ENCODE data around the gene ADAP1.

The ADAP1 gene

DNA sequence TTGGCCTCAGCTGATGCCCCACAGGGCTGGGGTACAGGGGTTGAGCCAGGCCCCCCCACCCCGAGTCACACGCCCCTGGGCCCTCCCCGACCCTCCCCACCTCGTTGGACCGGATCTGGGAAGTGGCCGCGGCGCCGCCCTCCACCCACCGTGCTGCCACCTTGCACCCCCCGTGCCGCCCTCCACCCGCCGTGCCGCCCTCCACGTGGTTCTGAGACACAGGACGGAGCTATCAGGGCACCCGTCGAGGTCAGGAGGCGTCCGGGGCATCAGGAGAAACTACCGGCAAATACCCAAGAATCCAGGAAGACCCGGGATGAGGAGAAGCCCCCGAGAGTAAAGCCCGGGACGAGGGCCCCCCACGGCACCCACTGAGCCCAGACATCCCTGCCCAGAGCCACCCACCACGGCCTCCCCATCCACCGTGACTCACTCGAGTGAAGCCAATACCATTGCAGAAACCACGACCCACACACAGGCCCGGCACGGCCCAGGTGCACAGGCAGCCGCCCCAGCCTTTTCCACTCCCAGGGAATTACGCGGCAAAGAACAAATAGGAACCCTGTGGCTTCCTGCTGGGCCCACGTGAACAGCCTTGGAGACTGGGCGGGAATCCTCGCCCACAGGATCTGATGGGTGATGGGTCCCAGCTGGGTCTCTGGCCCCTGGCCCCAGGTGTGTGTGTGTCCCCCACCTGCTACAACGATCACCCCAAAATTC lies 34.0 kb downstream of the ADAP1 start:
- TF ChIP-seq ZFHX2 (tag by site-specific recombination; conservative IDR thresholded peaks at IDR 0.05) (peak; percentile 68), EGR2 (tag by site-specific recombination; IDR thresholded peaks at IDR 0.05; ENCODE audit: low read depth) (peak; percentile 78), ZNF175 (tag by site-specific recombination; IDR thresholded peaks at IDR 0.05) (no peak), ZNF501 (tag by site-specific recombination; IDR thresholded peaks at IDR 0.05) (no peak), ZNF48 (tag by site-specific recombination; IDR thresholded peaks at IDR 0.05) (no peak)
- CTCF ChIA-PET: interaction anchor here (0.9 kb wide), 1 partner anchor 72 kb away, joined by 3 read pairs; no protein-coding TSS in a partner anchor
- Histone ChIP-seq H3K4me3 (ENCODE audit: low read depth, low read length) (no peak overlapping the region), H3K4me1 (ENCODE audit: control insufficient read depth, insufficient read depth, low read length) (no peaks in the 10 kb centered on the region), H3K36me3 (ENCODE audit: control insufficient read depth in 2 of 2, insufficient read depth in 1 of 2, low read length in 2 of 2) (no peaks in the 10 kb centered on the region), H3K27ac (ENCODE audit: extremely low read depth, low read depth, low read length) (no peak overlapping the region), H3K9me3 (ENCODE audit: control insufficient read depth, insufficient read depth, low read depth, low read length) (no peaks in the 10 kb centered on the region)
- POLR2A ChIA-PET: no interaction called here

DNA sequence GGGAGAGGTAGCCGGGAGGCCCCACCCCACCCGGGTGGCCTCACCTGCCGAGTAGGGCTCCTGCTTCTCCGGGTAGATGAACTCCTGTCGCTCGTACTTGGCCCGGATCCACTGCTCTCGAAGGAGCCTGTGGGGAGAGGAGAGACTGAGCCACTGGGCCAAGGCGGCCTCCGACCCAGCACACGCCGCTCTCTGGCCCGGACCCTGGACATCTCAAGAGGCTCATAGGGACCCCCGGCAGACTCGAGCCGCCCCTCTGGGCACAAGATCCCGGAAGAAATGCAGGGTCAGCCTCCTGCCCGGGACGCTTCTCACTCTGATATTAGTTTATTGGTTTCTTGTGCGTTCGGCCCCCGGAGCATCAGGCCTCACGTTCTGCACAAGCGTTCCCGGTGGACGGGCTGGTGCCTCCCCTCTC lies 34.5 kb downstream of the ADAP1 start:
- no peaks in the 10 kb centered on the region for H3K4me1 ChIP-seq (ENCODE audit: control insufficient read depth, insufficient read depth, low read length)
- H3K36me3 ChIP-seq (ENCODE audit: control insufficient read depth in 2 of 2, insufficient read depth in 1 of 2, low read length in 2 of 2): no peaks in the 10 kb centered on the region
- POLR2A ChIA-PET: no interaction called here
- no peak for TF ChIP-seq ZFHX2 (tag by site-specific recombination; conservative IDR thresholded peaks at IDR 0.05)
- TF ChIP-seq, protein P1, sequence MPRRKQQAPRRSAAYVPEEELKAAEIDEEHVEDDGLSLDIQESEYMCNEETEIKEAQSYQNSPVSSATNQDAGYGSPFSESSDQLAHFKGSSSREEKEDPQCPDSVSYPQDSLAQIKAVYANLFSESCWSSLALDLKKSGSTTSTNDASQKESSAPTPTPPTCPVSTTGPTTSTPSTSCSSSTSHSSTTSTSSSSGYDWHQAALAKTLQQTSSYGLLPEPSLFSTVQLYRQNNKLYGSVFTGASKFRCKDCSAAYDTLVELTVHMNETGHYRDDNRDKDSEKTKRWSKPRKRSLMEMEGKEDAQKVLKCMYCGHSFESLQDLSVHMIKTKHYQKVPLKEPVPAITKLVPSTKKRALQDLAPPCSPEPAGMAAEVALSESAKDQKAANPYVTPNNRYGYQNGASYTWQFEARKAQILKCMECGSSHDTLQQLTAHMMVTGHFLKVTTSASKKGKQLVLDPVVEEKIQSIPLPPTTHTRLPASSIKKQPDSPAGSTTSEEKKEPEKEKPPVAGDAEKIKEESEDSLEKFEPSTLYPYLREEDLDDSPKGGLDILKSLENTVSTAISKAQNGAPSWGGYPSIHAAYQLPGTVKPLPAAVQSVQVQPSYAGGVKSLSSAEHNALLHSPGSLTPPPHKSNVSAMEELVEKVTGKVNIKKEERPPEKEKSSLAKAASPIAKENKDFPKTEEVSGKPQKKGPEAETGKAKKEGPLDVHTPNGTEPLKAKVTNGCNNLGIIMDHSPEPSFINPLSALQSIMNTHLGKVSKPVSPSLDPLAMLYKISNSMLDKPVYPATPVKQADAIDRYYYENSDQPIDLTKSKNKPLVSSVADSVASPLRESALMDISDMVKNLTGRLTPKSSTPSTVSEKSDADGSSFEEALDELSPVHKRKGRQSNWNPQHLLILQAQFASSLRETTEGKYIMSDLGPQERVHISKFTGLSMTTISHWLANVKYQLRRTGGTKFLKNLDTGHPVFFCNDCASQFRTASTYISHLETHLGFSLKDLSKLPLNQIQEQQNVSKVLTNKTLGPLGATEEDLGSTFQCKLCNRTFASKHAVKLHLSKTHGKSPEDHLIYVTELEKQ (tag by site-specific recombination; IDR thresholded peaks at IDR 0.05; ENCODE audit: borderline replicate concordance): no peak
- TF ChIP-seq, protein P2, sequence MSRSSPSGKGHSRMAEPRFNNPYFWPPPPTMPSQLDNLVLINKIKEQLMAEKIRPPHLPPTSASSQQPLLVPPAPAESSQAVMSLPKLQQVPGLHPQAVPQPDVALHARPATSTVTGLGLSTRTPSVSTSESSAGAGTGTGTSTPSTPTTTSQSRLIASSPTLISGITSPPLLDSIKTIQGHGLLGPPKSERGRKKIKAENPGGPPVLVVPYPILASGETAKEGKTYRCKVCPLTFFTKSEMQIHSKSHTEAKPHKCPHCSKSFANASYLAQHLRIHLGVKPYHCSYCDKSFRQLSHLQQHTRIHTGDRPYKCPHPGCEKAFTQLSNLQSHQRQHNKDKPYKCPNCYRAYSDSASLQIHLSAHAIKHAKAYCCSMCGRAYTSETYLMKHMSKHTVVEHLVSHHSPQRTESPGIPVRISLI (tag by site-specific recombination; IDR thresholded peaks at IDR 0.05): no peak
- no peak for TF ChIP-seq ZNF473 (tag by site-specific recombination; IDR thresholded peaks at IDR 0.05)
- TF ChIP-seq ZNF37A (tag by site-specific recombination; IDR thresholded peaks at IDR 0.05): no peak
- no peak for TF ChIP-seq ZNF501 (tag by site-specific recombination; IDR thresholded peaks at IDR 0.05)
- TF ChIP-seq, protein P3, sequence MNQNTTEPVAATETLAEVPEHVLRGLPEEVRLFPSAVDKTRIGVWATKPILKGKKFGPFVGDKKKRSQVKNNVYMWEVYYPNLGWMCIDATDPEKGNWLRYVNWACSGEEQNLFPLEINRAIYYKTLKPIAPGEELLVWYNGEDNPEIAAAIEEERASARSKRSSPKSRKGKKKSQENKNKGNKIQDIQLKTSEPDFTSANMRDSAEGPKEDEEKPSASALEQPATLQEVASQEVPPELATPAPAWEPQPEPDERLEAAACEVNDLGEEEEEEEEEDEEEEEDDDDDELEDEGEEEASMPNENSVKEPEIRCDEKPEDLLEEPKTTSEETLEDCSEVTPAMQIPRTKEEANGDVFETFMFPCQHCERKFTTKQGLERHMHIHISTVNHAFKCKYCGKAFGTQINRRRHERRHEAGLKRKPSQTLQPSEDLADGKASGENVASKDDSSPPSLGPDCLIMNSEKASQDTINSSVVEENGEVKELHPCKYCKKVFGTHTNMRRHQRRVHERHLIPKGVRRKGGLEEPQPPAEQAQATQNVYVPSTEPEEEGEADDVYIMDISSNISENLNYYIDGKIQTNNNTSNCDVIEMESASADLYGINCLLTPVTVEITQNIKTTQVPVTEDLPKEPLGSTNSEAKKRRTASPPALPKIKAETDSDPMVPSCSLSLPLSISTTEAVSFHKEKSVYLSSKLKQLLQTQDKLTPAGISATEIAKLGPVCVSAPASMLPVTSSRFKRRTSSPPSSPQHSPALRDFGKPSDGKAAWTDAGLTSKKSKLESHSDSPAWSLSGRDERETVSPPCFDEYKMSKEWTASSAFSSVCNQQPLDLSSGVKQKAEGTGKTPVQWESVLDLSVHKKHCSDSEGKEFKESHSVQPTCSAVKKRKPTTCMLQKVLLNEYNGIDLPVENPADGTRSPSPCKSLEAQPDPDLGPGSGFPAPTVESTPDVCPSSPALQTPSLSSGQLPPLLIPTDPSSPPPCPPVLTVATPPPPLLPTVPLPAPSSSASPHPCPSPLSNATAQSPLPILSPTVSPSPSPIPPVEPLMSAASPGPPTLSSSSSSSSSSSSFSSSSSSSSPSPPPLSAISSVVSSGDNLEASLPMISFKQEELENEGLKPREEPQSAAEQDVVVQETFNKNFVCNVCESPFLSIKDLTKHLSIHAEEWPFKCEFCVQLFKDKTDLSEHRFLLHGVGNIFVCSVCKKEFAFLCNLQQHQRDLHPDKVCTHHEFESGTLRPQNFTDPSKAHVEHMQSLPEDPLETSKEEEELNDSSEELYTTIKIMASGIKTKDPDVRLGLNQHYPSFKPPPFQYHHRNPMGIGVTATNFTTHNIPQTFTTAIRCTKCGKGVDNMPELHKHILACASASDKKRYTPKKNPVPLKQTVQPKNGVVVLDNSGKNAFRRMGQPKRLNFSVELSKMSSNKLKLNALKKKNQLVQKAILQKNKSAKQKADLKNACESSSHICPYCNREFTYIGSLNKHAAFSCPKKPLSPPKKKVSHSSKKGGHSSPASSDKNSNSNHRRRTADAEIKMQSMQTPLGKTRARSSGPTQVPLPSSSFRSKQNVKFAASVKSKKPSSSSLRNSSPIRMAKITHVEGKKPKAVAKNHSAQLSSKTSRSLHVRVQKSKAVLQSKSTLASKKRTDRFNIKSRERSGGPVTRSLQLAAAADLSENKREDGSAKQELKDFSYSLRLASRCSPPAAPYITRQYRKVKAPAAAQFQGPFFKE (tag by site-specific recombination; IDR thresholded peaks at IDR 0.05; ENCODE audit: borderline replicate concordance): no peak
- no peak for TF ChIP-seq HOXD13 (CRISPR knock-in tag; IDR thresholded peaks at IDR 0.05; ENCODE audit: borderline replicate concordance)
- TF ChIP-seq, protein P4, sequence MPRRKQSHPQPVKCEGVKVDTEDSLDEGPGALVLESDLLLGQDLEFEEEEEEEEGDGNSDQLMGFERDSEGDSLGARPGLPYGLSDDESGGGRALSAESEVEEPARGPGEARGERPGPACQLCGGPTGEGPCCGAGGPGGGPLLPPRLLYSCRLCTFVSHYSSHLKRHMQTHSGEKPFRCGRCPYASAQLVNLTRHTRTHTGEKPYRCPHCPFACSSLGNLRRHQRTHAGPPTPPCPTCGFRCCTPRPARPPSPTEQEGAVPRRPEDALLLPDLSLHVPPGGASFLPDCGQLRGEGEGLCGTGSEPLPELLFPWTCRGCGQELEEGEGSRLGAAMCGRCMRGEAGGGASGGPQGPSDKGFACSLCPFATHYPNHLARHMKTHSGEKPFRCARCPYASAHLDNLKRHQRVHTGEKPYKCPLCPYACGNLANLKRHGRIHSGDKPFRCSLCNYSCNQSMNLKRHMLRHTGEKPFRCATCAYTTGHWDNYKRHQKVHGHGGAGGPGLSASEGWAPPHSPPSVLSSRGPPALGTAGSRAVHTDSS (tag by site-specific recombination; IDR thresholded peaks at IDR 0.05): no peak
- TF ChIP-seq, protein P5, sequence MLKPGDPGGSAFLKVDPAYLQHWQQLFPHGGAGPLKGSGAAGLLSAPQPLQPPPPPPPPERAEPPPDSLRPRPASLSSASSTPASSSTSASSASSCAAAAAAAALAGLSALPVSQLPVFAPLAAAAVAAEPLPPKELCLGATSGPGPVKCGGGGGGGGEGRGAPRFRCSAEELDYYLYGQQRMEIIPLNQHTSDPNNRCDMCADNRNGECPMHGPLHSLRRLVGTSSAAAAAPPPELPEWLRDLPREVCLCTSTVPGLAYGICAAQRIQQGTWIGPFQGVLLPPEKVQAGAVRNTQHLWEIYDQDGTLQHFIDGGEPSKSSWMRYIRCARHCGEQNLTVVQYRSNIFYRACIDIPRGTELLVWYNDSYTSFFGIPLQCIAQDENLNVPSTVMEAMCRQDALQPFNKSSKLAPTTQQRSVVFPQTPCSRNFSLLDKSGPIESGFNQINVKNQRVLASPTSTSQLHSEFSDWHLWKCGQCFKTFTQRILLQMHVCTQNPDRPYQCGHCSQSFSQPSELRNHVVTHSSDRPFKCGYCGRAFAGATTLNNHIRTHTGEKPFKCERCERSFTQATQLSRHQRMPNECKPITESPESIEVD (tag by site-specific recombination; IDR thresholded peaks at IDR 0.05): no peak
- TF ChIP-seq, protein P6, sequence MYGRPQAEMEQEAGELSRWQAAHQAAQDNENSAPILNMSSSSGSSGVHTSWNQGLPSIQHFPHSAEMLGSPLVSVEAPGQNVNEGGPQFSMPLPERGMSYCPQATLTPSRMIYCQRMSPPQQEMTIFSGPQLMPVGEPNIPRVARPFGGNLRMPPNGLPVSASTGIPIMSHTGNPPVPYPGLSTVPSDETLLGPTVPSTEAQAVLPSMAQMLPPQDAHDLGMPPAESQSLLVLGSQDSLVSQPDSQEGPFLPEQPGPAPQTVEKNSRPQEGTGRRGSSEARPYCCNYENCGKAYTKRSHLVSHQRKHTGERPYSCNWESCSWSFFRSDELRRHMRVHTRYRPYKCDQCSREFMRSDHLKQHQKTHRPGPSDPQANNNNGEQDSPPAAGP (tag by site-specific recombination; IDR thresholded peaks at IDR 0.05): no peak
- CTCF ChIA-PET: no interaction called here
- no peak overlapping the region for H3K27ac ChIP-seq (ENCODE audit: extremely low read depth, low read depth, low read length)
- H3K4me3 ChIP-seq (ENCODE audit: low read depth, low read length): no peak overlapping the region
- no peaks in the 10 kb centered on the region for H3K9me3 ChIP-seq (ENCODE audit: control insufficient read depth, insufficient read depth, low read depth, low read length)
